Measurements from ENCODE around the gene CCSER1.
"Not testable (repeated sequence)": the region's sequence is repeated elsewhere in the genome, so short reads cannot be mapped to it uniquely, and the experiment has no call there.

Gene CCSER1

GRCh38 chr4:91108751-91109150, 981.6 kb downstream of the CCSER1 start:
- Mint-ChIP-seq H3K27ac (no peak overlapping the region), H3K9me3 (peaks cover 11% of the 10 kb centered on the region), H3K36me3 (ENCODE audit: low read depth) (no peaks in the 10 kb centered on the region), H3K4me3 (no peak overlapping the region), H3K4me1 (ENCODE audit: low read depth) (no peaks in the 10 kb centered on the region), H3K27me3 (no peaks in the 10 kb centered on the region)

- Mint-ChIP-seq H3K27me3 (no peaks in the 10 kb centered on the region), H3K9me3 (no peaks in the 10 kb centered on the region), H3K4me1 (ENCODE audit: low read depth) (no peaks in the 10 kb centered on the region), H3K27ac (no peak overlapping the region), H3K4me3 (no peak overlapping the region), H3K36me3 (ENCODE audit: low read depth) (no peaks in the 10 kb centered on the region)
These were observed 984.4 kb downstream of the CCSER1 start for GRCh38 chr4:91111556-91111955.

- Mint-ChIP-seq H3K27ac (no peak overlapping the region), H3K27me3 (no peaks in the 10 kb centered on the region), H3K9me3 (no peaks in the 10 kb centered on the region), H3K36me3 (ENCODE audit: low read depth) (no peaks in the 10 kb centered on the region), H3K4me3 (no peak overlapping the region), H3K4me1 (ENCODE audit: low read depth) (no peaks in the 10 kb centered on the region)
These were observed 986.0 kb downstream of the CCSER1 start for GRCh38 chr4:91113130-91113706.

GRCh38 chr4:91114386-91114785, 987.2 kb downstream of the CCSER1 start:
- H3K27ac Mint-ChIP-seq: no peak overlapping the region
- H3K9me3 Mint-ChIP-seq: no peaks in the 10 kb centered on the region
- no peaks in the 10 kb centered on the region for H3K4me1 Mint-ChIP-seq (ENCODE audit: low read depth)
- no peaks in the 10 kb centered on the region for H3K27me3 Mint-ChIP-seq
- H3K4me3 Mint-ChIP-seq: no peak overlapping the region
- H3K36me3 Mint-ChIP-seq (ENCODE audit: low read depth): no peaks in the 10 kb centered on the region

- Mint-ChIP-seq H3K27me3 (no peaks in the 10 kb centered on the region), H3K36me3 (ENCODE audit: low read depth) (no peaks in the 10 kb centered on the region), H3K4me1 (ENCODE audit: low read depth) (no peaks in the 10 kb centered on the region), H3K27ac (no peak overlapping the region), H3K4me3 (no peak overlapping the region), H3K9me3 (no peaks in the 10 kb centered on the region)
These were observed 989.7 kb downstream of the CCSER1 start for GRCh38 chr4:91116861-91117260.

- no peaks in the 10 kb centered on the region for H3K36me3 Mint-ChIP-seq (ENCODE audit: low read depth)
- no peak overlapping the region for H3K4me3 Mint-ChIP-seq
- no peaks in the 10 kb centered on the region for H3K4me1 Mint-ChIP-seq (ENCODE audit: low read depth)
- no peaks in the 10 kb centered on the region for H3K27me3 Mint-ChIP-seq
- no peak overlapping the region for H3K27ac Mint-ChIP-seq
- H3K9me3 Mint-ChIP-seq: no peaks in the 10 kb centered on the region
These were observed 991.4 kb downstream of the CCSER1 start for GRCh38 chr4:91118597-91118996.

- no peak overlapping the region for H3K27ac Mint-ChIP-seq
- H3K9me3 Mint-ChIP-seq: no peaks in the 10 kb centered on the region
- H3K4me3 Mint-ChIP-seq: no peak overlapping the region
- H3K4me1 Mint-ChIP-seq (ENCODE audit: low read depth): no peaks in the 10 kb centered on the region
- H3K36me3 Mint-ChIP-seq (ENCODE audit: low read depth): no peaks in the 10 kb centered on the region
- no peaks in the 10 kb centered on the region for H3K27me3 Mint-ChIP-seq
These were observed 996.5 kb downstream of the CCSER1 start for GRCh38 chr4:91123742-91124141.

- Mint-ChIP-seq H3K4me3 (no peak overlapping the region), H3K9me3 (no peaks in the 10 kb centered on the region), H3K4me1 (ENCODE audit: low read depth) (no peaks in the 10 kb centered on the region), H3K27me3 (no peaks in the 10 kb centered on the region), H3K27ac (no peak overlapping the region), H3K36me3 (ENCODE audit: low read depth) (no peaks in the 10 kb centered on the region)
These were observed 1000.0 kb downstream of the CCSER1 start for GRCh38 chr4:91127192-91127591.

GRCh38 chr4:91127831-91128230, 1000.6 kb downstream of the CCSER1 start:
- H3K4me3 Mint-ChIP-seq: no peak overlapping the region
- H3K27me3 Mint-ChIP-seq: no peaks in the 10 kb centered on the region
- H3K36me3 Mint-ChIP-seq (ENCODE audit: low read depth): no peaks in the 10 kb centered on the region
- no peaks in the 10 kb centered on the region for H3K9me3 Mint-ChIP-seq
- no peak overlapping the region for H3K27ac Mint-ChIP-seq
- no peaks in the 10 kb centered on the region for H3K4me1 Mint-ChIP-seq (ENCODE audit: low read depth)

GRCh38 chr4:91128519-91128918, 1001.3 kb downstream of the CCSER1 start:
- Mint-ChIP-seq H3K4me3 (no peak overlapping the region), H3K27me3 (no peaks in the 10 kb centered on the region), H3K36me3 (ENCODE audit: low read depth) (no peaks in the 10 kb centered on the region), H3K9me3 (peaks cover 6% of the 10 kb centered on the region), H3K4me1 (ENCODE audit: low read depth) (no peaks in the 10 kb centered on the region), H3K27ac (no peak overlapping the region)

GRCh38 chr4:91147067-91147466, 1019.9 kb downstream of the CCSER1 start:
- peaks cover 17% of the 10 kb centered on the region for H3K9me3 Mint-ChIP-seq
- no peaks in the 10 kb centered on the region for H3K27me3 Mint-ChIP-seq
- no peak overlapping the region for H3K4me3 Mint-ChIP-seq
- H3K36me3 Mint-ChIP-seq (ENCODE audit: low read depth): no peaks in the 10 kb centered on the region
- no peaks in the 10 kb centered on the region for H3K4me1 Mint-ChIP-seq (ENCODE audit: low read depth)
- no peak overlapping the region for H3K27ac Mint-ChIP-seq

GRCh38 chr4:91154041-91154440, 1026.8 kb downstream of the CCSER1 start:
- H3K4me3 Mint-ChIP-seq; H3K27ac Mint-ChIP-seq; H3K4me1 Mint-ChIP-seq (ENCODE audit: low read depth); H3K36me3 Mint-ChIP-seq (ENCODE audit: low read depth); H3K27me3 Mint-ChIP-seq: not testable (repeated sequence)
- peaks cover 29% of the 10 kb centered on the region for H3K9me3 Mint-ChIP-seq

GRCh38 chr4:91167864-91168653, 1040.9 kb downstream of the CCSER1 start:
- H3K4me3 Mint-ChIP-seq: not testable (repeated sequence)

GRCh38 chr4:91170768-91171167, 1043.6 kb downstream of the CCSER1 start:
- Mint-ChIP-seq H3K4me3 (no peak overlapping the region), H3K4me1 (ENCODE audit: low read depth) (no peaks in the 10 kb centered on the region), H3K9me3 (peaks cover 4% of the 10 kb centered on the region), H3K27ac (no peak overlapping the region), H3K27me3 (no peaks in the 10 kb centered on the region), H3K36me3 (ENCODE audit: low read depth) (no peaks in the 10 kb centered on the region)

More at GRCh38 chr4:91167864-91168653, 1040.9 kb downstream of the CCSER1 start:
- not testable (repeated sequence) for H3K36me3 Mint-ChIP-seq (ENCODE audit: low read depth); H3K27me3 Mint-ChIP-seq; H3K4me1 Mint-ChIP-seq (ENCODE audit: low read depth); H3K27ac Mint-ChIP-seq
- peaks cover 18% of the 10 kb centered on the region for H3K9me3 Mint-ChIP-seq

- Mint-ChIP-seq H3K27me3 (no peaks in the 10 kb centered on the region), H3K9me3 (peaks cover 4% of the 10 kb centered on the region), H3K4me1 (ENCODE audit: low read depth) (no peaks in the 10 kb centered on the region), H3K27ac (no peak overlapping the region), H3K4me3 (no peak overlapping the region), H3K36me3 (ENCODE audit: low read depth) (no peaks in the 10 kb centered on the region)
These were observed 1044.0 kb downstream of the CCSER1 start for GRCh38 chr4:91171217-91171616.

GRCh38 chr4:91185061-91185460, 1057.9 kb downstream of the CCSER1 start:
- H3K27ac Mint-ChIP-seq; H3K4me3 Mint-ChIP-seq; H3K27me3 Mint-ChIP-seq; H3K4me1 Mint-ChIP-seq (ENCODE audit: low read depth); H3K36me3 Mint-ChIP-seq (ENCODE audit: low read depth): not testable (repeated sequence)
- H3K9me3 Mint-ChIP-seq: peaks cover 17% of the 10 kb centered on the region
